ENCODE measurements around the gene LMOD2.

Gene LMOD2

GRCh38 chr7:123640583-123640982 lies 15.1 kb upstream of the LMOD2 start:
- DNase-seq (ENCODE audit: low read depth) = no peak

DNA sequence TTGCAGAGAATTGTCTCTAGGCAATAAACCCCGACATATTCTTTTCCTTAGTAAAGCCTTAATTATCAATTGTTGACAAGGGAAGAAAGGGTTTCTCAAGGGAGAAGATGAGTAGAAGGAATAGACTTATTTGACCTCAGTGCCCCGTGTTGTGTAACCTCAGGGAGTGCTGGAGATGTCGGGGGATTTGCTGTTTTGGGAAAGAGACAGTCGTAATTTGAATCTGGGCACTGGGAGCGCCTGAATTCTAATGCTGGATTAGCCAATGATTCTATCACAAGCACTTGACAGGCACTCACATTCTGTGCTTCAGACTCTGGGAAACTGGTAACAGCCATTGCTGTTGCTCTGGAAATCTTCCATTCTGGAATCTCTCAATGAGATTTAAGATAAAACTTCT lies 13.8 kb upstream of the LMOD2 start:
- DNase-seq (ENCODE audit: low read depth) = no peak

DNA sequence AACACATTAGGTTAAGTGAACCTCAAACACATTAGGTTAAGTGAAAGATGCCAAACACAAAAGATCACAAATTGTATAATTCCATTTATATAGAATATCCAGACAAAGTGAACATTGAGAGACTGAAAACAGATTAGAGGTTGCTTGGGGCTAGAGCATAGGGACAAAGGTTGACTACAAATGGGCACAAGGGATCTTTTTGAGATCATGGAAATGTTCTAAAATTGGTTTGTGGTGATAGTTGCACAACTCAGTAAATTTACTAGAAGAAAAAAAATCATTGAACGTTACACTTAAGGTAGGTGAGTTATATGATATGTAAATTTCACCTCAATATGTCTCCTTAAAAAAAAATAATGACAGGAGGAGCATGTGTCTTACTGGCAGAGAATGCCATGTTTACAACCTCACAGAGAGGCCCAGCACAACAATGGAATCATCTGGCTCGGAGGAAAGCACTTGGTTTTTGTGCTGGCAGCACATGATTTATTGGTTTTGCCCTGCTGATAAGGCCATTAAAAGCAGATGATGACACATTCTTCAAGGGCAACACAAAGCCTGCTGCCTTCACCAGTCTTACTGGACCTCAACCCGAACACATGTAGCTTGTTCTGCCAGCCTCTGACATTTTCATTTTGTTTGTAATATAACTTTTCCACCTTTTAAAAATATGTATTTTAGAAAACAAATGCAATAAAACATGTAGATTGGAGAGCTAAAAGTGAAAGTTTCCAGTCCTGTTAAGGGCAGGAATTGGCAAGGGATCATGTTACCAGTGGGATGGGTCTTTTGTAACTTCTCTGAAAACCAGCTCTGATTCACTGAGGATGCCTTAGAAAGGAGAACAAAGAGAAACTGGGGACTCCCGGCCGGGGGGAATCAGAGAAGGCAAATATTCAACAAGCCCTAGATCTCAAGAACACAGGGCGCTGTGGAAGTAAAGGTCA lies 11.9 kb upstream of the LMOD2 start:
- DNase-seq (ENCODE audit: low read depth) = no peak

DNA sequence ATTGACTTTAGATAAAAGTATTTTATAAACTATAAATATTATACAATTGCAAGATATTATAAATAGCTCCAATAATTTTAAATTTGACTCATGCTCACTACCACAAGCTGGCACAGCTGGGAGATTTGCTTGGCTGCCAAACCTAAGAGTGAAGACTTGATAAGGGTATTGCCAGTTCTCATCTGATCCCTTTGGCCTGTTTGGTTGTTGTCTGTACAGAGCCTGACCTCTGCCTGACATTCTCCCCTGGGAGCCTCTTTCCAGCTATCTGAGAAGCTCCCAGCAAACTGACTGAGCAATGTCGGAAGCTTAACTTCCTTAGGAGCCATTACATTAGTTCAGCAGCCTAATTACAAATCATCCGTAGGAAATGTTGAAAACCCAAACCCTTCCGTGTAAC lies 10.2 kb upstream of the LMOD2 start:
- DNase-seq (ENCODE audit: low read depth) = no peak

- no peak for DNase-seq (ENCODE audit: low read depth)
Measured at GRCh38 chr7:123647106-123647730, 8.4 kb upstream of the LMOD2 start.

DNA sequence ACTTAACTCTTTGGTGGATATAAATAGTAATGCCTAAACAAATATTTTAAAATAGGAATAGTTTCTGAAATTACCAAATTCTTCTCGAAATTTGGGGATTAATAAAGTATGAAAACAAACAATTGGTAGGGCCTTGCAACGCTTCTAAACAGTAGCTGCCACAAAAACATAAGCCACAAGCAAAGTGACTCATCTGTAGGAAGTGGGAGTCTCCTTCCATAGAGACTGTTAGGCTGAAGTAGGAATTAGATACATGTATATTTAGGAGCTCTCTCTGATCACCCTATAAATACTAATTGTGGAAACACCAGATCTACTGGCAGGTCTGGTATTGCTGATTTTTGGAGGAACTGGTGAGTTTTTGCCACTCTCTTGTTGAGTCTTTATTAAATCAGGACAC lies 5.7 kb upstream of the LMOD2 start:
- no peak for DNase-seq (ENCODE audit: low read depth)

DNA sequence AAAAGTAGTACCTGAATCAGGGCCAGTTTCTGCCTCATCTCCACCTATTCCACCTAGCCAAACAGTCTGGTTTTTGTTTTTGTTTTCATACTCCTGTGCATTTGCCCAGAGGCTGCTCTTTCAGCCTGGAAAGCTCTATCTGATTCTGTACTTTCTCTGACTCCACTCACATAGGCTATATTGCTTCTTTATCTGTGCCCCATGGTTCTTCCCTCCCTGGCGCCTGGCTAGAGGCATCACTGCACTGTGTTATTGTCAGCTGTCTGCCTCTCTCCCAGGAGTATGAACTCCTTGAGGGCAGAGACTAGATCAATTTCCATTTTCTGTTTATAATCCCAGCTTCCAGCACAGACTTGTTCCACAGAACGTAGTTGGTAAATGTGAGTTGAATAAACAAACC lies 5.1 kb upstream of the LMOD2 start:
- DNase-seq (ENCODE audit: low read depth) = no peak

DNA sequence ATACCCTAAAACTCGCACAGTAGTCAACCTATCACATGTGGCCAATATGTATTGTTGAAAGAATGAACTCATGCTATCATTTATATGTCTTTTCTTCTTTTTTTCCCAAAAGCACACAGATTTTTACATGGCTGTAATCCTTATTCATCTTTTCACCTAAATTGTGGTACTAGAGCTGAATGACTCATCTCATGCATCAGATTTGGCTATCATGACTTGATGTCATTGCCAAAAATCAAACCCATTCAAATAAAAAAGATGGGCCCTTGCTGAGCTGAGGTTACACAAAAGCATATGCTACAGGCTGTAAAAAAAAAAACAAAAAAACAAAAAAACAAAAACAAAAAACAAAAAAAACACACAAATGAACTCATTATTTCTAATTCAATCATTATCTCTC lies 3.3 kb upstream of the LMOD2 start:
- no peak for DNase-seq (ENCODE audit: low read depth)

DNA sequence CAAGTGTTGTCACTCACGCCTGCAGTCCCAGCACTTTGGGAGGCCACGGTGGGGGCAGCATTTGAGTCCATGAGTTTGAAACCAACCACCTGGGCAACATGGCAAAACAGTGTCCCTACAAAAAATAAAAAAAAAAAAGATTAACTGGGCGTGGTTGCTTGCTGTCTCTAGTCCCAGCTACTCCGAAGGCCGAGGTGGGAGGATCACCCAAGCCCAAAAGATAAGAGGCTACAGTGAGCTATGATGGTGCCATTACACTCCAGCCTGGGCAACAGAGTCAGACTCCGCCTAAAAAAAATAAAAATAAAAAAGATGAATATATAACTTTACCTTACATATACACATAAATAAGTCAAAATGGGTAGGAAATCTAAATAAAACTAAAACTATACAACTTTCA lies 2.5 kb upstream of the LMOD2 start:
- no peak for DNase-seq (ENCODE audit: low read depth)

DNA sequence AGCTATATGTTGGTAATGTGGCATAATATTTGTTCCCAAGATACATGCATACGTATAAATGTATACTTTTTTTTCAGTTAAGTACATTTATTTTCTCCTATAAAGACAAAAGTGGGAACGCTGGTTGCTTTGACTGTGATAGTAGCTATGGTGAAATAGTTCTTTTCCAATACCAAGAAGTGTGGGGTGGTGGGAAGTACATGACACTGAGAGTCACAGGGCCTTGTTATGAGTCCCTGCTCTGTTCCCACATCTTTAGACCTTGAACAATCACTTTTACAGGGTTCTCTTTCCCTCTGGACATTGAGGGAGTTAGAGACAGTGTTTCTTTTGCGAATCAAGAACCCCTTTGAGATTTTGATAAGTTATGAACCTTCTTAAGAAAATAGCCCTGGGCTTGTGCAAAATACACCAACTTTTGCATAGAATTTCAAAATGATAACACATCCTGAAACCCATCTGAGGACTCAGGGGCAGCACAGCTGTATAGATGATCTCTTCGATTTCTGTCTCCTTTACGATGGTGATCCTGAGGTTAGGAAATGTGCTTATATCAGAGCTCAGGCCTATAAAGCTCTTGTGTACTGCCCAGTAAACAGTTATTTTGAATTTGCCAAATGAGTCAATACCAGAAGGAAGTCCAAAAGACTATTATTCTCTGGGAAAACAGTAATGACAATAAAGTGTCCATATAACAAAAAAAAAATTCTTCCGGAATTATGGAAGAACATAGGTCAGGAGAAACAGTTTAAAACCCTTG lies 1.1 kb downstream of the LMOD2 start:
- DNase-seq (ENCODE audit: low read depth) = no peak

GRCh38 chr7:123657304-123657685 lies 1.6 kb downstream of the LMOD2 start:
- no peak for DNase-seq (ENCODE audit: low read depth)

DNA sequence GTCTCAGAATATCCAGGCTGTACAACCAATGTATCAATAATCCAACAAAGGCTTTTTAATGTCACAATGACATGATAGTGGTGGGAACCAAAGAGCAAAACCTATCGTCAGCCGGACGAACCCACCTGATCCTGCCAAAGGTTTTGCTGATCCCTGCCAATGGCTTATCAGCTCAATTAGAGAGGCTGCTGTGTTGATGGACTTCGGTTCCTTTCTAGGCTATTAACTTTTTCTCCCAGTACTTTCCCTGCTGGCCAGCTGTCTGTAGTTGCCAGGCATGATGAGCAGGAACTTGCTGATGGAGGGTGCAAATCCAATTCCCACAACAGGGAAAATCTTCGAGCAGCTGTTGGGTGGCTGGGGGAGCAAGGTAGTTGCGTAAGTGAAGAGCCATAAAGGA lies 2.4 kb downstream of the LMOD2 start:
- no peak for DNase-seq (ENCODE audit: low read depth)

GRCh38 chr7:123660514-123661354 lies 5.1 kb downstream of the LMOD2 start:
- DNase-seq (ENCODE audit: low read depth) = no peak

DNA sequence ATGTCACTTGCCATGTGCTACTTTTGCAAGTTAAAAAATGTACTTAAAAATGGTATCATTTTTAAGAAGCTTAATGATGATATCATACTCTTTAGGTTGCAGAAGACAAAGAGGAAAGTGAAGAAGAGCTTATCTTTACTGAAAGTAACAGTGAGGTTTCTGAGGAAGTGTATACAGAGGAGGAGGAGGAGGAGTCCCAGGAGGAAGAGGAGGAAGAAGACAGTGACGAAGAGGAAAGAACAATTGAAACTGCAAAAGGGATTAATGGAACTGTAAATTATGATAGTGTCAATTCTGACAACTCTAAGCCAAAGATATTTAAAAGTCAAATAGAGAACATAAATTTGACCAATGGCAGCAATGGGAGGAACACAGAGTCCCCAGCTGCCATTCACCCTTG lies 6.1 kb downstream of the LMOD2 start:
- DNase-seq (ENCODE audit: low read depth) = no peak

- no peak for DNase-seq (ENCODE audit: low read depth)
Measured at GRCh38 chr7:123662293-123662692, 6.6 kb downstream of the LMOD2 start.

DNA sequence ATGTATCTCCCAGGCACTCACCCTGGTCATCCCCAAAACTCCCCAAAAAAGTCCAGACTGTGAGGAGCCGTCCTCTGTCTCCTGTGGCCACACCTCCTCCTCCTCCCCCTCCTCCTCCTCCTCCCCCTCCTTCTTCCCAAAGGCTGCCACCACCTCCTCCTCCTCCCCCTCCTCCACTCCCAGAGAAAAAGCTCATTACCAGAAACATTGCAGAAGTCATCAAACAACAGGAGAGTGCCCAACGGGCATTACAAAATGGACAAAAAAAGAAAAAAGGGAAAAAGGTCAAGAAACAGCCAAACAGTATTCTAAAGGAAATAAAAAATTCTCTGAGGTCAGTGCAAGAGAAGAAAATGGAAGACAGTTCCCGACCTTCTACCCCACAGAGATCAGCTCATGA lies 7.1 kb downstream of the LMOD2 start:
- DNase-seq (ENCODE audit: low read depth) = no peak

GRCh38 chr7:123663200-123663599 lies 7.5 kb downstream of the LMOD2 start:
- DNase-seq (ENCODE audit: low read depth) = no peak

- no peak for DNase-seq (ENCODE audit: low read depth)
Measured at GRCh38 chr7:123665157-123665556, 9.5 kb downstream of the LMOD2 start.

DNA sequence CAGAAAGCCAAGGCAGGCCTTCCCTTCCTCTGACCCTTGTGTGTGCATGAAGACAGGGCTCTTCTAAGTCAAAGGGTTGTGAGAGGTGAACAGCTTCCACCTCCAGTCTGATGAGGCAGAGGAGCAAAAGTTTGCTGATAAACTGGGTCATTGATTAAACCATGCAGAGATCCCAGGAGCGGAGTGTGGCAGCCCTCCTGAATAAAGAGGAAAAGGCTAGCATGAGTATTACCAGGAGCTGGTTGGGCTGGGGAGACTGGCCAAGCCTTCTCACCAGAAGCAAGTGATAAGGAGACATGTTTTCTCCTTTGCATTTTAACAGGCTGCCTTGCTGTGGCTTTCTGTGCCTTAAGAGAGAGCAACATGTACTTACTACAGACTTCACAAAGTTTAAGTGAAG lies 10.2 kb downstream of the LMOD2 start:
- no peak for DNase-seq (ENCODE audit: low read depth)

- no peak for DNase-seq (ENCODE audit: low read depth)
Measured at GRCh38 chr7:123666492-123666891, 10.8 kb downstream of the LMOD2 start.

GRCh38 chr7:123669485-123669884 lies 13.8 kb downstream of the LMOD2 start:
- no peak for DNase-seq (ENCODE audit: low read depth)

GRCh38 chr7:123673137-123673732 lies 17.6 kb downstream of the LMOD2 start:
- DNase-seq (ENCODE audit: low read depth) = no peak
